Neural crest cell (in vitro differentiated cells): ENCODE results near the gene NOL9. TPM values are rescaled to one million over a fixed set of nuclear protein-coding genes. Genes with fewer than 3 reads are reported as not detected.

Experiments used
- DNase-seq: peaks from one replicate; pipeline ENCODE4 v3.0.0; 2021; ENCODE audit warnings: low read depth, mixed read lengths, low spot score
- H3K27ac Mint-ChIP-seq: one replicate; pipeline ENCODE4 v1.8.0; 2021; ENCODE audit warnings: mild to moderate bottlenecking, mixed read lengths; ENCODE audit not compliant: unreplicated experiment
- H3K27me3 Mint-ChIP-seq: 2 replicates; pipeline ENCODE4 v1.8.0; 2021; ENCODE audit warnings: low read depth, mild to moderate bottlenecking, mixed read lengths
- H3K36me3 Mint-ChIP-seq: 2 replicates; pipeline ENCODE4 v1.8.0; 2021; ENCODE audit warnings: low read depth, mild to moderate bottlenecking, mixed read lengths
- H3K4me1 Mint-ChIP-seq: 2 replicates; pipeline ENCODE4 v1.8.0; 2021; ENCODE audit warnings: mixed read lengths
- H3K4me3 Mint-ChIP-seq: one replicate; pipeline ENCODE4 v1.8.0; 2021; ENCODE audit warnings: mild to moderate bottlenecking, mixed read lengths
- H3K9me3 Mint-ChIP-seq: 2 replicates; pipeline ENCODE4 v1.8.0; 2021; ENCODE audit warnings: mixed read lengths
- CTCF ChIP-seq: fragments of 200-600 bp; sonication (generic); conservative IDR thresholded peaks from 2 replicates; pipeline ENCODE4 v1.5.0; 2021; ENCODE audit warnings: antibody characterized with exemption, mild to moderate bottlenecking
- total RNA-seq: library from RNA; stranded (reverse); gene quantifications from 2 replicates; pipeline ENCODE4 v1.2.1, GENCODE V29; 2021

The NOL9 gene
- total RNA-seq, 1 donor from 2014 or later = 47.2 TPM

- H3K4me1 Mint-ChIP-seq = peaks cover 14% of the 10 kb centered on the region
- H3K4me3 Mint-ChIP-seq = no peak overlapping the region
- no peaks in the 10 kb centered on the region for H3K27me3 Mint-ChIP-seq
- DNase-seq = no peak
- no peak overlapping the region for H3K27ac Mint-ChIP-seq
- no peaks in the 10 kb centered on the region for H3K9me3 Mint-ChIP-seq
- no peak for TF ChIP-seq CTCF
- no peaks in the 10 kb centered on the region for H3K36me3 Mint-ChIP-seq
Measured at GRCh38 chr1:6510493-6510892, 43.8 kb downstream of the NOL9 start.

GRCh38 chr1:6509919-6510291 lies 44.4 kb downstream of the NOL9 start:
- Mint-ChIP-seq H3K9me3 (no peaks in the 10 kb centered on the region), H3K27me3 (no peaks in the 10 kb centered on the region), H3K27ac (peak overlapping the region; percentile 19), H3K36me3 (no peaks in the 10 kb centered on the region), H3K4me1 (peaks cover 18% of the 10 kb centered on the region), H3K4me3 (no peak overlapping the region)
- DNase-seq = no peak
- TF ChIP-seq CTCF = no peak

- DNase-seq = no peak
- H3K27ac Mint-ChIP-seq = no peak overlapping the region
- H3K9me3 Mint-ChIP-seq = no peaks in the 10 kb centered on the region
- no peak for TF ChIP-seq CTCF
- no peaks in the 10 kb centered on the region for H3K27me3 Mint-ChIP-seq
- H3K4me1 Mint-ChIP-seq = peaks cover 18% of the 10 kb centered on the region
- no peaks in the 10 kb centered on the region for H3K36me3 Mint-ChIP-seq
- H3K4me3 Mint-ChIP-seq = no peak overlapping the region
Measured at GRCh38 chr1:6509220-6509918, 44.9 kb downstream of the NOL9 start.

GRCh38 chr1:6508816-6509189 lies 45.5 kb downstream of the NOL9 start:
- Mint-ChIP-seq H3K9me3 (no peaks in the 10 kb centered on the region), H3K4me1 (peaks cover 18% of the 10 kb centered on the region), H3K27ac (no peak overlapping the region), H3K27me3 (no peaks in the 10 kb centered on the region), H3K4me3 (no peak overlapping the region), H3K36me3 (no peaks in the 10 kb centered on the region)
- DNase-seq = no peak
- TF ChIP-seq CTCF = no peak

GRCh38 chr1:6508154-6508815 lies 46.0 kb downstream of the NOL9 start:
- Mint-ChIP-seq H3K9me3 (no peaks in the 10 kb centered on the region), H3K27ac (no peak overlapping the region), H3K4me3 (no peak overlapping the region), H3K27me3 (no peaks in the 10 kb centered on the region), H3K4me1 (peaks cover 18% of the 10 kb centered on the region), H3K36me3 (no peaks in the 10 kb centered on the region)
- TF ChIP-seq CTCF = no peak
- no peak for DNase-seq
